ENCODE results near the gene ABCB10.

DNA sequence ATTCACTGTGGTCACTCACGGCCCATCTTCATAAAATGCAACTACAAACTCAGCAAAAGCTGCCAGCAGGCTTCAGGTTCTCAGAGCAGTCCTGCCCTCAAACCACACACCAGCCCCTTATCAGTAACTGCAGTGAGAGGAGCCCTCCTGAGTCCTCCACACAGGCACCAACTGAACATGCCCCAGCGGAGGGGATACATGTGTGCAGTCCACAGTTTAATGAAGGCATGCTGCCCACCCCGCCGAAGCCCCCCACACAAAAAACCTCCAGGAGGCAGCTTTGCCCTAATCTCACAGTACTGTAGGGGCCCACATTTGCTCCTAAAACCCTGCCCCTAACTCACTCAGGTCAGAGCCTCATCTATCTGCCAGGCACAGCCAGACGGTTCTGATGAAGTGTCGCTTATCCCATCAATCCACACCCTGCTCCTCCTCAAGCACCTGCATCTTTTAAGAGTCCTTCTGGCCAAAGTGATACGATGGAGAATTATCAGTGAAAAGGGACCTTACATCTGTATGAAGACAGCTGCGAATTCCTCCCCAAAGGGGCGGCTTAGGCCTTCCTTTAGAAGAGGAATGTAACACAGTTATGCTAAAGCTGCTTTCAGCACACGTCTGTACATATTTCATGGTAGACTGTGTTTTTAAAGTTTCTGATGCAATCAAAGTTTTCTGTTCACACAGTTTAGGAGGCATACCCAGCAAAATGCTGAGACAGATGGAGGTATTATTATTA lies 3.5 kb downstream of the ABCB10 start:
- TF ChIP-seq EZH2 (IDR thresholded peaks at IDR 0.05; ENCODE audit: low read depth, unreplicated experiment) (no peak), POLR2AphosphoS5 (IDR thresholded peaks at IDR 0.05; ENCODE audit: low read depth) (no peak), JUNB (IDR thresholded peaks at IDR 0.05; ENCODE audit: unreplicated experiment) (no peak), CREB1 (CRISPR knock-in tag; IDR thresholded peaks at IDR 0.05; ENCODE audit: low read depth) (no peak), EZH2phosphoT487 (IDR thresholded peaks at IDR 0.05; ENCODE audit: unreplicated experiment) (no peak), NANOG (IDR thresholded peaks at IDR 0.05; ENCODE audit: borderline replicate concordance) (no peak), ZNF114 (CRISPR knock-in tag; IDR thresholded peaks at IDR 0.05) (no peak), ZNF331 (CRISPR knock-in tag; IDR thresholded peaks at IDR 0.05; ENCODE audit: low read depth) (no peak), STAT1 (IDR thresholded peaks at IDR 0.05; ENCODE audit: unreplicated experiment) (no peak)
- TF ChIP-seq, protein P1, sequence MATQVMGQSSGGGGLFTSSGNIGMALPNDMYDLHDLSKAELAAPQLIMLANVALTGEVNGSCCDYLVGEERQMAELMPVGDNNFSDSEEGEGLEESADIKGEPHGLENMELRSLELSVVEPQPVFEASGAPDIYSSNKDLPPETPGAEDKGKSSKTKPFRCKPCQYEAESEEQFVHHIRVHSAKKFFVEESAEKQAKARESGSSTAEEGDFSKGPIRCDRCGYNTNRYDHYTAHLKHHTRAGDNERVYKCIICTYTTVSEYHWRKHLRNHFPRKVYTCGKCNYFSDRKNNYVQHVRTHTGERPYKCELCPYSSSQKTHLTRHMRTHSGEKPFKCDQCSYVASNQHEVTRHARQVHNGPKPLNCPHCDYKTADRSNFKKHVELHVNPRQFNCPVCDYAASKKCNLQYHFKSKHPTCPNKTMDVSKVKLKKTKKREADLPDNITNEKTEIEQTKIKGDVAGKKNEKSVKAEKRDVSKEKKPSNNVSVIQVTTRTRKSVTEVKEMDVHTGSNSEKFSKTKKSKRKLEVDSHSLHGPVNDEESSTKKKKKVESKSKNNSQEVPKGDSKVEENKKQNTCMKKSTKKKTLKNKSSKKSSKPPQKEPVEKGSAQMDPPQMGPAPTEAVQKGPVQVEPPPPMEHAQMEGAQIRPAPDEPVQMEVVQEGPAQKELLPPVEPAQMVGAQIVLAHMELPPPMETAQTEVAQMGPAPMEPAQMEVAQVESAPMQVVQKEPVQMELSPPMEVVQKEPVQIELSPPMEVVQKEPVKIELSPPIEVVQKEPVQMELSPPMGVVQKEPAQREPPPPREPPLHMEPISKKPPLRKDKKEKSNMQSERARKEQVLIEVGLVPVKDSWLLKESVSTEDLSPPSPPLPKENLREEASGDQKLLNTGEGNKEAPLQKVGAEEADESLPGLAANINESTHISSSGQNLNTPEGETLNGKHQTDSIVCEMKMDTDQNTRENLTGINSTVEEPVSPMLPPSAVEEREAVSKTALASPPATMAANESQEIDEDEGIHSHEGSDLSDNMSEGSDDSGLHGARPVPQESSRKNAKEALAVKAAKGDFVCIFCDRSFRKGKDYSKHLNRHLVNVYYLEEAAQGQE (IDR thresholded peaks at IDR 0.05; ENCODE audit: unreplicated experiment), result no peak
- TF ChIP-seq, protein P2, sequence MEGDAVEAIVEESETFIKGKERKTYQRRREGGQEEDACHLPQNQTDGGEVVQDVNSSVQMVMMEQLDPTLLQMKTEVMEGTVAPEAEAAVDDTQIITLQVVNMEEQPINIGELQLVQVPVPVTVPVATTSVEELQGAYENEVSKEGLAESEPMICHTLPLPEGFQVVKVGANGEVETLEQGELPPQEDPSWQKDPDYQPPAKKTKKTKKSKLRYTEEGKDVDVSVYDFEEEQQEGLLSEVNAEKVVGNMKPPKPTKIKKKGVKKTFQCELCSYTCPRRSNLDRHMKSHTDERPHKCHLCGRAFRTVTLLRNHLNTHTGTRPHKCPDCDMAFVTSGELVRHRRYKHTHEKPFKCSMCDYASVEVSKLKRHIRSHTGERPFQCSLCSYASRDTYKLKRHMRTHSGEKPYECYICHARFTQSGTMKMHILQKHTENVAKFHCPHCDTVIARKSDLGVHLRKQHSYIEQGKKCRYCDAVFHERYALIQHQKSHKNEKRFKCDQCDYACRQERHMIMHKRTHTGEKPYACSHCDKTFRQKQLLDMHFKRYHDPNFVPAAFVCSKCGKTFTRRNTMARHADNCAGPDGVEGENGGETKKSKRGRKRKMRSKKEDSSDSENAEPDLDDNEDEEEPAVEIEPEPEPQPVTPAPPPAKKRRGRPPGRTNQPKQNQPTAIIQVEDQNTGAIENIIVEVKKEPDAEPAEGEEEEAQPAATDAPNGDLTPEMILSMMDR (conservative IDR thresholded peaks at IDR 0.05; ENCODE audit: low read depth in 2 of 2), result no peak

Measured in GM23338 (cell line).